Ishikawa (cell line): Measurements from ENCODE around the gene ARGLU1.

Experiments
- CEBPB ChIP-seq: IDR thresholded peaks from 2 replicates; pipeline ENCODE4 v1.6.1; 2012
- CREB1 ChIP-seq: IDR thresholded peaks from 2 replicates; pipeline ENCODE4 v1.6.1; 2012; ENCODE audit warnings: low read depth
- EP300 ChIP-seq: IDR thresholded peaks from 2 replicates; pipeline ENCODE4 v1.6.1; 2012; ENCODE audit warnings: borderline replicate concordance
- FOXM1 ChIP-seq: IDR thresholded peaks from 2 replicates; pipeline ENCODE4 v1.6.1; 2012; ENCODE audit warnings: low read depth, borderline replicate concordance
- RAD21 ChIP-seq: IDR thresholded peaks from 2 replicates; pipeline ENCODE4 v1.6.1; 2012; ENCODE audit warnings: low read depth
- TAF1 ChIP-seq: IDR thresholded peaks from 2 replicates; pipeline ENCODE4 v1.6.1; 2012; ENCODE audit warnings: low read depth, mild to moderate bottlenecking
- TCF12 ChIP-seq: IDR thresholded peaks from 2 replicates; pipeline ENCODE4 v1.6.1; 2012; ENCODE audit warnings: low read depth
- YY1 ChIP-seq: IDR thresholded peaks from 2 replicates; pipeline ENCODE4 v1.6.1; 2012; ENCODE audit warnings: low read depth
- ZBTB7A ChIP-seq: IDR thresholded peaks from 2 replicates; pipeline ENCODE4 v1.6.1; 2012; ENCODE audit warnings: low read depth

DNA sequence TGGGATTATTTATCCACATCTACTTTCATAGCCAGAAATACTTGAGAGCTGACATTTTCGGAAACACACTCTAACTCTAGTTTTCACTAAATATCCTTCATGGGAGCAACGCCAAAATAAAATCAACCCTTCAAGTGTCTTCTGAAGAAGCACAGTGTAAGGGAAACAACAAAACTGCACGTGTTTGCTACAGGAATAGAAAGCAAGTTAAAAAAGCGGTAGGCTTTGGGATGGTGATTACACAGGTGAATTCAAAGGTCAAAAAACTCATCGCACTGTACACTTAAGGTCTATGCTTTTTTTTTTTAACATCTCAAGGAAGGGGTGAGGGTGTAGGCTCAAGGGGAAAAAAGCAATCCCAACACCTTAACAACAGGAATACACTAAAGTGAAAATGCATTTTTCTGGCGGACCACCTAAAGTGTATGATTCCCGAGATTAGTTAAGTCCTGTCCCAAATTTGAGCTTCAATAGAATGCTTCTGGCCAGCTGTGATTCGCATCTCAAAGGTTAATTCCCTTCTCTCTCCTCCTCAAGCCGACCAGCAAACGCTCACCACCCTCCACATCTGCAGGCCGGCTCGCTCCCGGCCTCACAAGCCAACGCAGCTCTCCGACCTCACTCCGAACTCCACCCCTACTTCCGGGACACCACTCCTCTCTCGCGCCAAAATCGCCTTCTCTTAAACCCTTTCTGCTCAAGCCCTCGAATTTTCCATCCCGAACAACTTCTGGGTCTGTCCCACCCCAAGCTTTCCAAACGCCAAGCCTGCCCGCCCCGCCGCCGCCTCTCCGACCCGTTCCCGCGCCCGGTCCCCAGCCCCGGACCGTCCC, 1.1 kb downstream of the ARGLU1 start:
- TF ChIP-seq CEBPB (no peak), RAD21 (no peak), TCF12 (no peak), ZBTB7A (no peak), CREB1 (no peak), TAF1 (no peak), FOXM1 (no peak), YY1 (no peak), EP300 (no peak)
